Measurements from ENCODE around the gene BCAS1.
A peak's percentile ranks its signal among the peaks of the same experiment; 100 is the strongest.

Gene BCAS1

GRCh38 chr20:53989401-53989800 is 81.0 kb downstream of the BCAS1 start:
- DNase-seq (ENCODE audit: low read depth) = no peak
- no peak for TF ChIP-seq CTCF (conservative IDR thresholded peaks at IDR 0.05; ENCODE audit: control insufficient read depth, insufficient read depth, low read depth, low read length)
- no peak overlapping the region for H3K4me3 ChIP-seq (ENCODE audit: control insufficient read depth, low read depth, low read length)

DNA sequence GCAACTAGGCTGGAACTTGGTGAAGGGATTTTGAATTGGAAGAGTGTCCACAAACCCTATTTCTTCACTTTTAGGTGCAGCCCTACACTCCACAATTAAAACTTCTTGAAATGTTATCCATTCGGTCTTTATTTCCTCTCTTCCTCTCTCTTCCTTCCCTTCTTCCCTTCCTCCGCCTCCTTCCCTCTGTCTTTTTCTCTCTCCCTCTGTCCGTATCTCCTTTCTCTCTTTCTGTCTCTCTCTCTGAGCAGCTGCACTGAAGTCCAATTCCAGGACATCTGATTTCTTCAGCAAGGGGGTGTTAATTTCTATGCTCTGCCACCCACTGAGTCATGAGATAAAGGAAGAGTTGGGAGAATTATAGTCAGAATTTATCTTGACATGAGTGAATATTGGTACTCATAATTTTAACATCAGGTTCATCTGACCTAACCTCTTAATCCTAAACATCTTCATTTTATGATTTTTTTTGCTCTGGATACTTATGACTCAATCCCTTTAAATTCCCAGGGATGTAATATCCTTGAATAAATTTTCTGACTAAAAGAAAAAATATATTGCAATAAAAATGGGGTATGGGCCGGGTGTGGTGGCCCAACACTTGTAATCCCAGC is 84.2 kb downstream of the BCAS1 start:
- DNase-seq (ENCODE audit: low read depth) = no peak

GRCh38 chr20:53985150-53985518 is 85.3 kb downstream of the BCAS1 start:
- no peak overlapping the region for H3K4me3 ChIP-seq (ENCODE audit: control insufficient read depth, low read depth, low read length)
- DNase-seq (ENCODE audit: low read depth) = no peak
- no peak for TF ChIP-seq CTCF (conservative IDR thresholded peaks at IDR 0.05; ENCODE audit: control insufficient read depth, insufficient read depth, low read depth, low read length)

More for the DNA sequence above, 84.2 kb downstream of the BCAS1 start:
- no peak for TF ChIP-seq CTCF (conservative IDR thresholded peaks at IDR 0.05; ENCODE audit: control insufficient read depth, insufficient read depth, low read depth, low read length)
- no peak overlapping the region for H3K4me3 ChIP-seq (ENCODE audit: control insufficient read depth, low read depth, low read length)

DNA sequence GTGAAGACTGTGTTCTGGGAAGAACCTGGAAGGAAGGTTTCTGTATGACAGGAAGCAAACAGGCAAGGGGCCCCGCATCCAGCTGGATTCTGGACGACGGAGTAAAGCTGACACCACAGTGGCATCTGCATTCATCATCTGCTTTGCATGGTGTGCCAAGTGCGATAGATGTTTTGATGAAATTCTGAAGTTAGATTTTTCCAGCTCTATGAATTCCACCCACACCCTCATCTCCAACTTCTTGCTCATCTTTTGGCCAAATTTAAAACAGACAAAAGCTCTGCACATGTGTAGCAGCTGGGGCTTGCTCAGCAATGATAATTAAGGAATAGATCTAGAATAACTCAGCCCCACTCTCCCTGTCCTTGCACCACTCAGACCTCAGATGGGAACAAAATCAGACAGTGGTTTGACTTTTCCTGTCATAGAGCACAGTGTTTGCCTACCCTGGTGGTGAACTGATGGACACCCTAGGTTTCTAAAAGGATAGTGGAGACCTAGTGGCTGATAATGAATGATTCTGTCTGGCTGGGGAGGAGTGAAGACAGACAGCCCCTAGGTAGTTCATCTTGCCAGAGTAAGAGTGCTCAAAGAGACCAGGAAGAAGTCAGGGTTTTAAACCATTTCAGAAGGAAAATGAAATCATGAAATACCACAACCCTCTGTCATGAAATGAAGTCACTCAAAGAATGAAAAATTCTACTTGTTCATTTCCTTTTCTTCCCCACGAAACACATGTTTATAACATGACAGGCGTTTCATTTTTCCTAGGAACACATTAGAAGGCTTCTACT is 85.8 kb downstream of the BCAS1 start:
- no peak for TF ChIP-seq CTCF (conservative IDR thresholded peaks at IDR 0.05; ENCODE audit: control insufficient read depth, insufficient read depth, low read depth, low read length)

DNA sequence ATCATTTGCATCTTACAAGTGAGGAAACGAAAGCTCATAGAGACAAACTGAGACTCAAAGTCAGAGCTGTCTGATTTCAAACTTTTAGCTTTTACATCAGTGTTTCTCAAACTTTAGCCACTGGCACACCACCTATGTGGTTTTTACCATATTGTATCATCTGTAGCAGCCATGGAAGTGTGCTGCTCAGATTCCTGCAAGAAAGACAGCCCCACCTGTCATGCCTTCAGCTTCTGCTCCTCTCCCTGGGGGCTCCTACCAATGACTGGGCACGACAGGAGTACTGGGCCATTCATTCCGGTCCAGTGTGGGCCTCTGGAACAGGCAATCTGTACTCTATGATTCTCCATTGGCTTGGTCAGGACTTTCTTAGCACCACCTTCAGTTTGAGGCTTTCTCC is 87.0 kb downstream of the BCAS1 start:
- no peak for DNase-seq (ENCODE audit: low read depth)
- TF ChIP-seq CTCF (conservative IDR thresholded peaks at IDR 0.05; ENCODE audit: control insufficient read depth, insufficient read depth, low read depth, low read length) = no peak
- no peak overlapping the region for H3K4me3 ChIP-seq (ENCODE audit: control insufficient read depth, low read depth, low read length)

More for the DNA sequence above, 85.8 kb downstream of the BCAS1 start:
- H3K4me3 ChIP-seq (ENCODE audit: control insufficient read depth, low read depth, low read length) = no peak overlapping the region
- peak; percentile 89 for DNase-seq (ENCODE audit: low read depth)

GRCh38 chr20:53982624-53983023 is 87.8 kb downstream of the BCAS1 start:
- TF ChIP-seq CTCF (conservative IDR thresholded peaks at IDR 0.05; ENCODE audit: control insufficient read depth, insufficient read depth, low read depth, low read length) = no peak
- DNase-seq (ENCODE audit: low read depth) = no peak
- no peak overlapping the region for H3K4me3 ChIP-seq (ENCODE audit: control insufficient read depth, low read depth, low read length)

Data from fibroblast of mammary gland (primary cell).